Neural progenitor cell (in vitro differentiated cells): ENCODE data around the gene SERINC3. TPM values are rescaled to one million over a fixed set of nuclear protein-coding genes. Genes with fewer than 3 reads are reported as not detected.

Experiments used
- DNase-seq: peaks from one replicate; pipeline ENCODE4 v3.0.0-alpha.2; 2016; ENCODE audit warnings: low spot score
- H2AFZ ChIP-seq: fragments of 200-600 bp; sonication (generic); replicated peaks from 2 replicates; pipeline ENCODE4 v1.6.1; 2016; ENCODE audit warnings: antibody characterized with exemption
- H3F3A ChIP-seq: fragments of 200-600 bp; sonication (generic); 2 replicates; pipeline ENCODE4 v1.6.1; 2016; ENCODE audit warnings: antibody characterized with exemption, low read depth
- H3K27ac ChIP-seq: fragments of 200-600 bp; sonication (generic); 2 replicates; pipeline ENCODE4 v1.5.1; 2016; ENCODE audit warnings: mild to moderate bottlenecking
- H3K27me3 ChIP-seq: fragments of 200-600 bp; sonication (generic); 2 replicates; pipeline ENCODE4 v1.6.1; 2016; ENCODE audit warnings: mild to moderate bottlenecking, moderate library complexity
- H3K36me3 ChIP-seq: fragments of 200-600 bp; sonication (generic); 2 replicates; pipeline ENCODE4 v1.5.1; 2016
- H3K4me1 ChIP-seq: fragments of 200-600 bp; sonication (generic); 2 replicates; pipeline ENCODE4 v1.6.1; 2016; ENCODE audit warnings: mixed run types
- H3K4me2 ChIP-seq: fragments of 200-600 bp; sonication (generic); 2 replicates; pipeline ENCODE4 v1.6.1; 2016
- H3K4me3 ChIP-seq: fragments of 200-600 bp; sonication (generic); 2 replicates; pipeline ENCODE4 v1.5.1; 2016
- H3K79me2 ChIP-seq: fragments of 200-600 bp; sonication (generic); 2 replicates; pipeline ENCODE4 v1.6.1; 2016; ENCODE audit warnings: low read depth
- H3K9ac ChIP-seq: fragments of 200-600 bp; sonication (generic); 2 replicates; pipeline ENCODE4 v1.6.1; 2016
- H3K9me3 ChIP-seq: fragments of 200-600 bp; sonication (generic); 2 replicates; pipeline ENCODE4 v1.5.1; 2016; ENCODE audit warnings: low read depth
- H4K20me1 ChIP-seq: fragments of 200-600 bp; sonication (generic); 2 replicates; pipeline ENCODE4 v1.6.1; 2016; ENCODE audit warnings: low read depth
- H3K27ac Mint-ChIP-seq: 3 replicates; pipeline ENCODE4 v1.8.0; 2021; ENCODE audit warnings: mixed read lengths
- H3K27me3 Mint-ChIP-seq: 2 replicates; pipeline ENCODE4 v1.8.0; 2022; ENCODE audit warnings: low read depth, mild to moderate bottlenecking, inconsistent platforms, moderate library complexity, mixed read lengths; ENCODE audit not compliant: insufficient read depth
- H3K36me3 Mint-ChIP-seq: 3 replicates; pipeline ENCODE4 v1.8.0; 2021; ENCODE audit warnings: mixed read lengths
- H3K4me1 Mint-ChIP-seq: 3 replicates; pipeline ENCODE4 v1.8.0; 2021; ENCODE audit warnings: mixed read lengths
- H3K4me3 Mint-ChIP-seq: 3 replicates; pipeline ENCODE4 v1.8.0; 2021; ENCODE audit warnings: mild to moderate bottlenecking, moderate library complexity, mixed read lengths
- H3K9me3 Mint-ChIP-seq: 3 replicates; pipeline ENCODE4 v1.8.0; 2020; ENCODE audit warnings: mixed read lengths
- EZH2 ChIP-seq: fragments of 200-600 bp; sonication (generic); IDR thresholded peaks from 2 replicates; pipeline ENCODE4 v1.6.1; 2017; ENCODE audit warnings: antibody characterized with exemption, mild to moderate bottlenecking, moderate library complexity
- EZH2phosphoT487 ChIP-seq: fragments of 200-600 bp; sonication (generic); IDR thresholded peaks from 2 replicates; pipeline ENCODE4 v1.6.1; 2017; ENCODE audit warnings: antibody characterized with exemption
- total RNA-seq: library from RNA; depleted of rRNA; stranded (reverse); fragments of >200 nt; gene quantifications from 2 replicates; pipeline ENCODE4 v1.2.3, GENCODE V29; 2015; ENCODE audit warnings: low replicate concordance
- TF ChIP-seq, protein P1 (sequence below): fragments of 200-600 bp; sonication (generic); IDR thresholded peaks from 2 replicates; pipeline ENCODE4 v1.5.1; 2017; ENCODE audit warnings: antibody characterized with exemption, mild to moderate bottlenecking

The SERINC3 gene
- total RNA-seq, 1 donor from 2014 or later: 38.8 TPM

DNA sequence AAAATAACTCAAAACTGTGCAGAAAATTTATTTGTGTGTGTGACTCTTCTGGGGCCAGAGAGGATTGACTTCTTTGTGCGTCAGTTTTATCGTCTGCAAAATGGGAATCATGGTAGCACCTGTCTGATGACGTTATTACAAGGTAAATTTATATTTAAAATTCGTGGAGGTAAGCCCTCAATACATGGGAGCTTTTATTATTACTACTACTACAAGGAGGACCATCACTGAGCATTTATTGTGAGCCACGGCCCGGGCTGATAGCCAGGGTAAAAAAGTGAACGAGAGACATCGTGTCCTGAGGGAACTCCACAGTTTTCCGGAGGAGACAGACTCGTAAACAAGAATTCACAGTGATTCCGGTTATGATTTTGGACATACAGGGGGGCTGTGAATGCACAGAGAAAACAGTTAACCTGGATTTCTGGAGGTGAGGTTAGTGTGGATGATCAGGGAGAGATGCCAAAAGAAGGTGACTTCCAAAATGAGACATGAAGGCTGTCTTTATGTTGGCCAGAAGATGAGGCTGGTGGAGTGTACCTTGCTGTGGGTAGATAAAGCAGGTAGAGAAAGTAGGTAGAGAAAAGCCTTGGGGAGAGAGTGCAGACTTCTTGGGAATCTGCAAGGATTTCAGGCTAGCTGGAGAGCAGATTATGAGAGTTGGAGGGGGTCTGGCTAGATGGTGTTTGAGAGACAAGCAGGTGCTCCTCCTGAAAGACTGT, 10.6 kb upstream of the SERINC3 start:
- TF ChIP-seq EZH2phosphoT487 (no peak), EZH2 (no peak)
- TF ChIP-seq, protein P1, sequence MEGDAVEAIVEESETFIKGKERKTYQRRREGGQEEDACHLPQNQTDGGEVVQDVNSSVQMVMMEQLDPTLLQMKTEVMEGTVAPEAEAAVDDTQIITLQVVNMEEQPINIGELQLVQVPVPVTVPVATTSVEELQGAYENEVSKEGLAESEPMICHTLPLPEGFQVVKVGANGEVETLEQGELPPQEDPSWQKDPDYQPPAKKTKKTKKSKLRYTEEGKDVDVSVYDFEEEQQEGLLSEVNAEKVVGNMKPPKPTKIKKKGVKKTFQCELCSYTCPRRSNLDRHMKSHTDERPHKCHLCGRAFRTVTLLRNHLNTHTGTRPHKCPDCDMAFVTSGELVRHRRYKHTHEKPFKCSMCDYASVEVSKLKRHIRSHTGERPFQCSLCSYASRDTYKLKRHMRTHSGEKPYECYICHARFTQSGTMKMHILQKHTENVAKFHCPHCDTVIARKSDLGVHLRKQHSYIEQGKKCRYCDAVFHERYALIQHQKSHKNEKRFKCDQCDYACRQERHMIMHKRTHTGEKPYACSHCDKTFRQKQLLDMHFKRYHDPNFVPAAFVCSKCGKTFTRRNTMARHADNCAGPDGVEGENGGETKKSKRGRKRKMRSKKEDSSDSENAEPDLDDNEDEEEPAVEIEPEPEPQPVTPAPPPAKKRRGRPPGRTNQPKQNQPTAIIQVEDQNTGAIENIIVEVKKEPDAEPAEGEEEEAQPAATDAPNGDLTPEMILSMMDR: no peak
- Mint-ChIP-seq H3K4me1 (peaks cover 5% of the 10 kb centered on the region), H3K27ac (no peak overlapping the region), H3K9me3 (no peaks in the 10 kb centered on the region), H3K36me3 (no peaks in the 10 kb centered on the region), H3K4me3 (no peak overlapping the region), H3K27me3 (peaks cover 2% of the 10 kb centered on the region)
- Histone ChIP-seq H3K27ac (no peak overlapping the region), H3K36me3 (no peaks in the 10 kb centered on the region), H4K20me1 (no peaks in the 10 kb centered on the region), H3F3A (no peaks in the 10 kb centered on the region), H3K9me3 (no peaks in the 10 kb centered on the region), H3K4me1 (peaks cover 8% of the 10 kb centered on the region), H3K4me3 (peak overlapping the region; percentile 84), H3K4me2 (peak overlapping the region; percentile 89), H3K9ac (peak overlapping the region; percentile 61), H3K79me2 (peaks cover 36% of the 10 kb centered on the region), H2AFZ (peak overlapping the region; percentile 90), H3K27me3 (no peaks in the 10 kb centered on the region)
- DNase-seq: peak; percentile 18

- Histone ChIP-seq H3K4me3 (no peak overlapping the region), H3K4me2 (no peak overlapping the region), H3K27me3 (no peaks in the 10 kb centered on the region), H3K36me3 (no peaks in the 10 kb centered on the region), H2AFZ (no peak overlapping the region), H3F3A (no peaks in the 10 kb centered on the region), H3K79me2 (peaks cover 14% of the 10 kb centered on the region), H4K20me1 (no peaks in the 10 kb centered on the region), H3K9me3 (no peaks in the 10 kb centered on the region), H3K27ac (no peak overlapping the region), H3K9ac (no peak overlapping the region), H3K4me1 (peaks cover 8% of the 10 kb centered on the region)
- Mint-ChIP-seq H3K4me1 (peaks cover 8% of the 10 kb centered on the region), H3K4me3 (no peak overlapping the region), H3K36me3 (no peaks in the 10 kb centered on the region), H3K9me3 (no peaks in the 10 kb centered on the region), H3K27ac (peak overlapping the region; percentile 67), H3K27me3 (peaks cover 6% of the 10 kb centered on the region)
- DNase-seq: no peak
- TF ChIP-seq EZH2phosphoT487: no peak
- TF ChIP-seq, protein P1: no peak
- no peak for TF ChIP-seq EZH2
Observed at GRCh38 chr20:44528309-44528708, 6.4 kb upstream of the SERINC3 start.

DNA sequence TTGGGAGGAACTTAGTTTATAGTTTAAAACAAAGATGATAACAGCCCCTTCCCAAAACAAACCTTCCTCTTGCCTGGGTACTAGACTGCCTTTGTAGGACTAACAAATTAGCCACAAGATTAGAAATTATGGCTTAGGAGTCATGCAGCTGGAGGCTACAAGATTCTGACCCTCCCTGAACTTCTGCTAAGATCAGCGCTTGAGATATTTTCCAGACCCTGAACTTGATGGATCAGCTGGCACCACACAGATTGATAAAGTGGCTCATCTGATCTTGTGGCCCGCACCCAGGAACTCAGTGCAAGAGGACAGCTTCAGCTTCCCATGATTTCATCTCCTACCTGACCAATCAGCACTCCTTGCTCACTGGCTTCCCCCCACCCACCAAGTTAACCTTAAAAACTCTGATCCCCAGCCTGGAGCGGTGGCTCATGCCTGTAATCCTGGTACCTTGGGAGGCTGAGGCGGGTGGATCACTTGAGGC, 5.9 kb upstream of the SERINC3 start:
- Mint-ChIP-seq H3K9me3 (no peaks in the 10 kb centered on the region), H3K27me3 (peaks cover 6% of the 10 kb centered on the region), H3K36me3 (no peaks in the 10 kb centered on the region), H3K27ac (no peak overlapping the region), H3K4me3 (no peak overlapping the region), H3K4me1 (peaks cover 8% of the 10 kb centered on the region)
- H3K4me2 ChIP-seq: no peak overlapping the region
- no peaks in the 10 kb centered on the region for H3K9me3 ChIP-seq
- peaks cover 9% of the 10 kb centered on the region for H3K79me2 ChIP-seq
- H3K27me3 ChIP-seq: no peaks in the 10 kb centered on the region
- no peak for DNase-seq
- no peaks in the 10 kb centered on the region for H3K36me3 ChIP-seq
- no peak overlapping the region for H3K9ac ChIP-seq
- peaks cover 6% of the 10 kb centered on the region for H3K4me1 ChIP-seq
- H2AFZ ChIP-seq: no peak overlapping the region
- H4K20me1 ChIP-seq: no peaks in the 10 kb centered on the region
- H3K4me3 ChIP-seq: no peak overlapping the region
- TF ChIP-seq, protein P1: no peak
- TF ChIP-seq EZH2 (no peak), EZH2phosphoT487 (no peak)
- no peak overlapping the region for H3K27ac ChIP-seq
- no peaks in the 10 kb centered on the region for H3F3A ChIP-seq
